GM21381 (cell line): ENCODE results near the gene OPRL1.

Experiments
- ATAC-seq: cut with Tn5 transposase; IDR thresholded peaks from one replicate; pipeline ENCODE4 v1.9.1; 2021; ENCODE audit warnings: mild to moderate bottlenecking, moderate library complexity; ENCODE audit not compliant: unreplicated experiment

OPRL1 gene

GRCh38 chr20:64080013-64080812 is at the start of gene OPRL1:
Gene OPRL1, plus strand, starts transcription at chr20:64080082. Its CDS starts 12,639 bp downstream, at chr20:64092721.
- no peak for ATAC-seq

GRCh38 chr20:64030371-64031134 is 49.3 kb upstream of the OPRL1 start:
- ATAC-seq = no peak

- ATAC-seq = no peak
Observed at GRCh38 chr20:64031822-64032314, 48.0 kb upstream of the OPRL1 start.

- ATAC-seq = no peak
Observed at GRCh38 chr20:64032706-64033624, 46.9 kb upstream of the OPRL1 start.

GRCh38 chr20:64033981-64034493 is 45.8 kb upstream of the OPRL1 start:
- no peak for ATAC-seq

- ATAC-seq = no peak
Observed at GRCh38 chr20:64035066-64035932, 44.6 kb upstream of the OPRL1 start.

- no peak for ATAC-seq
Observed at GRCh38 chr20:64035933-64036345, 43.9 kb upstream of the OPRL1 start, which contains the start of gene C20orf204. Gene C20orf204, plus strand, starts transcription at chr20:64036182. Its CDS starts 142 bp downstream, at chr20:64036324.

GRCh38 chr20:64036346-64037198 is 43.3 kb upstream of the OPRL1 start:
- ATAC-seq = no peak

- ATAC-seq = no peak
Observed at GRCh38 chr20:64037199-64037497, 42.7 kb upstream of the OPRL1 start.

GRCh38 chr20:64037498-64038213 is 42.2 kb upstream of the OPRL1 start:
- no peak for ATAC-seq

GRCh38 chr20:64038224-64038564 is 41.7 kb upstream of the OPRL1 start:
- peak; percentile 32 for ATAC-seq

- peak; percentile 58 for ATAC-seq
Observed at GRCh38 chr20:64038565-64039292, 41.2 kb upstream of the OPRL1 start.

GRCh38 chr20:64039293-64040160 is 40.4 kb upstream of the OPRL1 start:
- ATAC-seq = no peak

- no peak for ATAC-seq
Observed at GRCh38 chr20:64040231-64041039, 39.4 kb upstream of the OPRL1 start.

- ATAC-seq = no peak
Observed at GRCh38 chr20:64041040-64041780, 38.7 kb upstream of the OPRL1 start.
